GM21737 (cell line): ENCODE measurements around the gene ABL1.

Experiments used
- ATAC-seq: cut with Tn5 transposase; IDR thresholded peaks from one replicate; pipeline ENCODE4 v1.9.1; 2021; ENCODE audit warnings: mild to moderate bottlenecking, moderate library complexity; ENCODE audit not compliant: unreplicated experiment

Gene ABL1

DNA sequence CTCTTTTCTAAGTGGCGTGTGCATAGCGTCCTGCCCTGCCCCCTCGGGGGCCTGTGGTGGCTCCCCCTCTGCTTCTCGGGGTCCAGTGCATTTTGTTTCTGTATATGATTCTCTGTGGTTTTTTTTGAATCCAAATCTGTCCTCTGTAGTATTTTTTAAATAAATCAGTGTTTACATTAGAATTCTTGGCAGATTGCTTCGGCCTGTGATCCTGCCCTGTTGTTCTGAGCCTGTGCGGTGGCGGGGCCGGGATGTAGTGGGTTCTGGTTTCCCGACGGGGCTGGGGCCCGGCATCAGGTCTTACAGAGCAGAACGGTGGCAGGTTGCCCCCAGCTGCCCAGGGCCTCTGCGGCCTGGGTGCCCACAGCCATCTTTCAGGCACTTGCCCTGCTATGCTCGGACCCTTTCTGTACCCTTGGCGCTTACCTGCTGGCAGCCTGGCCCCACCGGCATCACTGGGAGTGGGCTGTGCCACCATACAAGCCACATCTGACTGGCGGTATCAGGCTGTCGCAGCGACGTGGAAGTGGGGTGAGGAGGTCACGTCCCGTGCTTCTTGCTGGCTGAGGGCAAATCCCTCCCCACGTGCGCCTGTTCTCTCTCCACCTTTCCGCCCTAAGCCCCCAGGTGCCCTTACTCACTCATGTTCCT is 52.6 kb downstream of the ABL1 start:
- ATAC-seq = no peak

GRCh38 chr9:130888146-130888885 is 53.3 kb downstream of the ABL1 start:
- no peak for ATAC-seq

DNA sequence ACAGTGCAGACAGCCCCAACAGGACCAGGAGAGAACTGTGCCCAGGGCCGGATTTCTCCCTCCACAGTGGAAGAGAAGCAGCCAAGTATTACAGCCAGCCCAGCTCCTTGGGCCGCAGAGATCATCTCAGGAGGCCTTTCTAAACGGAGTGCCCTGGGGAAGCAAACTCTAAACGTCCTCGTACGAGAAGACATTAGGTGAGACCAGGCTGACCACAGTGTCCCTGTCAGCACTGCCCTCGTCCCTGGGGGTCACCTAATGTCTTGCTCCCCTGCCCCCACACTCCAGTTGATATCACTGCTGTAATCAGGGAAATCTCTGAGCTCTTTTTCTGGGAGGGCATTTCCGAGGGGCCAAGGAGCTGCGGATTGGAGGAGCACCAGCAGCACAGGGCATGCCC is 55.1 kb downstream of the ABL1 start:
- ATAC-seq = no peak

- no peak for ATAC-seq
These were observed 56.0 kb downstream of the ABL1 start for GRCh38 chr9:130890870-130891687.

- no peak for ATAC-seq
These were observed 56.8 kb downstream of the ABL1 start for GRCh38 chr9:130891688-130892476.

- ATAC-seq = no peak
These were observed 57.6 kb downstream of the ABL1 start for GRCh38 chr9:130892477-130893304.

DNA sequence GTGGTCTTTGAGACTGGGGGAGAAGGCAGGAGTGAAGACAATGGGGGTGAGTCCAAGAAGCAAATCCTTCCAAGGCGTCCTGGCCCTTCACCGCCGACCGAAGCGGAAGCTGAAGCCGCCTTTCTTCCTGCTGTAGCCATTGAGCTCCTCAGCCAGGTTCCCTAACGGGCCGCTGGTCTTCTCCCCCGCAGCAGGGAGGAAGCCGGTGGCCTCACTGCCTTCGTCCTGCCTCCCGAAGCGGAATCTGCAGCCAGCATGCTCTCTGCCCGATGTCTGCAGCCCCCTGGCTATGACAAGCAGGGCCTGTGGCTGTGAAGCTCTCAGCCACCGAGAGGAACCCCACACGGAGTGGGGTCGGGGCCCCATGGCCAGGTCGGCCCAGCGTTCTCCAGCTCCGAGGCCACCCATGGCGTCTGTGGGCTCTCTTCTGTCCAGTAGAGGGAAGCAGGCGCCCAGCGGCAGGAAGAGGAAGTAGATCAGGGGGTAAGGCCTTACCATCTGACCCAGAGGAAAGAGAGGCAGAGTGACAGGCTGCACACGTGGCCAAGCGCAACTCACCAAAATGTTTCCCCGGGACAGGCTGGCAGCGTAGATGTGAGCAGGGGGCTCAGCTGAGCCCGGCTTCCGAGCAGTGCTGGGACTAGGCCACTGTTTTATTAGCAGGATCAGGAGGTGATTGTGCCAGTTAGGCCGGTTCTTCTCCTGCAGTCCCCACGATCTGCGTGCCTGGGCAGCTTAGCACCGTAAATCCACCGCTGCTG is 58.5 kb downstream of the ABL1 start:
- no peak for ATAC-seq

GRCh38 chr9:130894546-130894945 is 59.5 kb downstream of the ABL1 start:
- no peak for ATAC-seq

DNA sequence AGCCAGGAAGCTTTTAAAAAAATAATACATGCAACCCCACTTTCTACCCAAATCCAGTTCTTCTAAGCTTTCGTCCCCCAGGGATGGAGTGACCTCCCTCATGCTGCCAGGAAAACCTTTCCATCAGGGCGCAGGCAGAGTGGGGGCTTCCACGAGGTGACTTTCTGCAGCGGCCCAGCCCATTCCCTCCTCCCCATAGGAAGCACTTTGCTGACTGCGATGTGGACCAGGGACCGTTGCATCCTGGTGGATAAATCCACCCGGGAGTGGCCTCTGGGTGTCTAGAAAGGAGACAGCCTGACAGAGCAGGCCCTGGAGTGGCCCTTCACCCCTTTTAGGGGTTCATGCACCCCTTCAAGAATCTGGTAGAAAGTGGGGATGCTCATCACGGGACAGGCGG is 60.0 kb downstream of the ABL1 start:
- ATAC-seq = no peak

GRCh38 chr9:130895481-130896232 is 60.6 kb downstream of the ABL1 start:
- ATAC-seq = no peak

DNA sequence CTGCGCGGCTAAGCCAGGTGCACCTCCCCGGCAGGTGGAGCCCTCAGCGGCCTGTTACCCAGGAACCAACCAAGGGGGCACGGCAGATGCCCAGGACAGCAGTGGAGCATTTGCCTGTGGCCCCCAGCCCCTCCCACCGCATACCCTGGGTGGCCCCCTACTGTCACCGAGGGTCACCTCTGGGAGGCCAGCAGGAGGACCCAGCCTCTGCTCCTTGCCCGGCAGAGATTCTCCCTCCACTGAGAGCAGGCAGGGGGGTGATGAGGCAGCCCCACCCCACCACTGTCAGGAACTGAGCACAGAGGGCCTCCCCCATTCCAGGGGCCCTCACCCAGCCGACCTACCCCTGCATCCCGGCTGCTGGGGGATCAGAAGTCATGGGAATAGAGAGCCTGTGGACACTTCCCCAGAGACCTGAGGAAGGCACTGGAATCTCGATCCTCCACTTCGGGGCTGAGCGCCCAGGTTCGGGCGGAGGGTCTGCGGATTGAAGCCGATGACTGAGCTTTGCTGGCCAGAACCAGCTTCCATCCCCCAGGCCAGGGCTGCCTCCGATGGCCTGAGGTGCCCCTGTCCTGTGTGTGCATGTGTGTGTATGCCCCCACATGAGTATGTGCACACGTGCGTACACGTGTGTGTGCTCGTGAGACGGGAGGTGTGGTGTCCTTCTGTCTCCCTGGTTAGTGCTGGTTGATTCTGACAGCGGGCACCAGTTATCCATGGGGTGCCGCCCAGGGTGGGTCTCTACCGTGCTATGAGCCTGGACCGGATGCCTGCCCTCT is 61.4 kb downstream of the ABL1 start, which contains the start of gene QRFP:
Gene QRFP, minus strand, starts transcription at position 580 of the 782 bp plus-strand sequence. CDS start 2,974 bp downstream, outside the sequence.
- ATAC-seq = no peak

DNA sequence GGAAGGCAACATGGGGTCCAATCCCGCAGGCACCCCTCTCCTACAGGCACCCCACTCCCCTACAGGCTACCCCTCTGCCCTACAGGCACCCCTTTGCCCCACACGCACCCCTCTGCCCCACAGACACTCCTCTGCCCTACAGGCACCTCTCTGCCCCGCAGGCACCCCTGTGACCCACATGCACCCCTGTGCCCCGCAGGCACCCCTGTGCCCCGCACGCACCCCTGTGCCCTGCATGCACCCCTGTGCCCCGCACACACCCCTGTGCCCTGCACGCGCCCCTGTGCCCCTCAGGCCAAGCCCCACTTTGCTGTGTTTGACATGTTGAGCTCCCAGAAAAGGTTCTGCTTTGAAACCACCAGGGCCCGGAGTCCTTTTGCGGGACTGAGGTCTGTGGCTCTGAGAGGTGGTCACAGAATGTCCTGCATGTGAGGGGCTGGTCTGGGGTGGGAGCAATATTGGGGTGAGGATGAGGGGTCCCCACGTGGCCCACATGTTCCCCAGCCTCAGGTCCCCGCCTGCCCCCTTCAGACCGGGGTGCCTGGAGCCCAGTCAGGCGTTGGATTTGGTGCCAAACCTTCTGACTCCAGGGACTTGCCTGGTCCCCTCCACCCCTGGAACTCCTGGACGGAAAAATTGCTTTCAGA is 62.2 kb downstream of the ABL1 start:
- ATAC-seq = no peak

GRCh38 chr9:130897848-130898551 is 62.9 kb downstream of the ABL1 start:
- no peak for ATAC-seq

DNA sequence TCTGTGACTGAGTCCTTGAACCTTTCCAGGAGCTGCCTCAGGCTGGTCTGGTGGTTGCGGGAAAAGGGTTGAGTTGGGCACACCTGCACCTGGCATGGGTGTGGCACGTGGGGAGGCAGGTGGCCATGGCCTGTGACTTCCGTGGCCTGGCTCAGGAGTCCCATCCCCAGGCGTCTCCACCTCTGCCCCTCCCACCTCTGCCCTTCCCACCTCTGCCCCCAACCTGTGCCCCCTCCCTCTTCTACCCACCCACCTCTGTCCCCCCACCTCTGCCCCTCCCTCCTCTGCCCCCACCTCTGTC is 63.4 kb downstream of the ABL1 start:
- no peak for ATAC-seq

DNA sequence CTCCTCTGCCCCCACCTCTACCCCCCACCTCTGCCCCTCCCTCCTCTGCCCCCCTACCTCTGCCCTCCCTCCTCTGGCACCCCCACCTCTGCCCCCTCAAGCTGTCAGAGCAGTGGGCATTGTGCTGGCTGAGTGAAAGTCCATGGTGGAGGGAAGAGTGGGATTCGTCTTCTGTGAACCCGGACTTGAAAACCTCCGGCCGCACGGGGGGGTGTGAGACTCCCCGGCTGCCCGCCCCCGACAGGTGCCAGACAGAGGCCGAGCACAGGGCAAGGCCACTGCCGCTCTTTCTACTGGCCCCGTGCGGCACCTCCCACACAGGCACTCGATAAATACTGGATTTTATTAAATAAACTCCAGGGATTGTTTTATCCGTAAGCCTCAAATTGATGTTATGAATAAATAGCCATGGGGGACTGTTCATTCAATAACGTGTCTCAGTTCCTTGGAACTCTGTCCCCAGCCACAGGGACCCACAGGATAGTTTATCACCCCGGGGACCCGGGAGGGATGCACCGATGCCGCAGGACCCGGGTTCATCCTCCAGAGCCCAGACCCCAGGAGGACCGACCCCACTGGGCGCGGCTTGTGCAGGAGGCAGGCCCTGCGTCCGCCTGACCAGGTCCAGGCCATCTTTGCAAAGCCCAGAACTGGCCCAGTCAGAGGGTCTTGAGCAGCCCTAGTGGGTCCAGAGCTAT is 64.1 kb downstream of the ABL1 start:
- ATAC-seq = no peak
